Activated CD8-positive, alpha-beta memory T cell treated with anti-CD3 and anti-CD28 coated beads, Interleukin-2, amount 50 U/mL, for 48 hours (primary cell): Measurements from ENCODE around the gene CES2.
"Not testable (repeated sequence)": the region's sequence is repeated elsewhere in the genome, so short reads cannot be mapped to it uniquely, and the experiment has no call there.

Source experiments
- DNase-seq: peaks from one replicate; pipeline ENCODE4 v3.0.0-alpha.2; 2020

The CES2 gene

DNA sequence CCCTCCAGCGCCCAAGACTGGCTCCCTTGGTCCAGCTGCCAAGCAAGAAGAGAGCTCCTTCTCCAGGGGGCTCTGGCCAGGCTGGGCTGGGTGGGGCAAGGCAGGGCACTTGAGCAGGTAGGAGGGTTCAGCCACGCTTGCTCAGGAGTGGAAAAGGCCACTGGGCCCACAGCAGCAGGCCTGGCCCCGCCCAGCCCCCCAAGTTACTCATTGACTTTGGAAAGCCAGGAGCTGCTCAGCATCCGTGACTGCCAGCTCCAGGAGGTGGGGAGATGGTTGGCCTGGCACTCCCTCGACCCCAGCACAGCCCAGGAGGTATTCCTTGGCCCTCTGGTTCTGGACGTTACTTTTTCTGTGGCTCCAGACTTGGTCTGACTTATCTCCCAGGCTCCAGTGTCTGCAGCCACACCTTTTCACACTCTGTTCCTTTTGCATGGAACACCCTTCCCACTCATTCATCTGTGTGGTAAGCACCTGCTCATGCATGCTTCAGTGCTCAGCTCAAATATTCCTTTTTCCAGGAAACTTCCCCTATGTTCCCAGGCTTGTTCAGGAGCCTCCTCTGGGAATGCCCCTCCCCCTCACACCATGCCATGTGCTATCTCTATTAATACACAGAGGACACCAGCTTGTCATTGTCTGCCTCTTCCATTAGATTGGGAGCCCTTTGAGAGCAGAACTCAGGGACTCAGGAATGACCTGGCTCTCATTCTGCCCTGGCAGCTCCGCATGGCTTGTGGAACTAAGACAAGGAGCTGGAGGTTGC lies 16.3 kb upstream of the CES2 start, which contains the start of gene CDH16:
CDH16 (minus strand) TSS at position 83 of the 766 bp plus-strand sequence. CDS start 820 bp downstream, outside the sequence.
- no peak for DNase-seq

DNA sequence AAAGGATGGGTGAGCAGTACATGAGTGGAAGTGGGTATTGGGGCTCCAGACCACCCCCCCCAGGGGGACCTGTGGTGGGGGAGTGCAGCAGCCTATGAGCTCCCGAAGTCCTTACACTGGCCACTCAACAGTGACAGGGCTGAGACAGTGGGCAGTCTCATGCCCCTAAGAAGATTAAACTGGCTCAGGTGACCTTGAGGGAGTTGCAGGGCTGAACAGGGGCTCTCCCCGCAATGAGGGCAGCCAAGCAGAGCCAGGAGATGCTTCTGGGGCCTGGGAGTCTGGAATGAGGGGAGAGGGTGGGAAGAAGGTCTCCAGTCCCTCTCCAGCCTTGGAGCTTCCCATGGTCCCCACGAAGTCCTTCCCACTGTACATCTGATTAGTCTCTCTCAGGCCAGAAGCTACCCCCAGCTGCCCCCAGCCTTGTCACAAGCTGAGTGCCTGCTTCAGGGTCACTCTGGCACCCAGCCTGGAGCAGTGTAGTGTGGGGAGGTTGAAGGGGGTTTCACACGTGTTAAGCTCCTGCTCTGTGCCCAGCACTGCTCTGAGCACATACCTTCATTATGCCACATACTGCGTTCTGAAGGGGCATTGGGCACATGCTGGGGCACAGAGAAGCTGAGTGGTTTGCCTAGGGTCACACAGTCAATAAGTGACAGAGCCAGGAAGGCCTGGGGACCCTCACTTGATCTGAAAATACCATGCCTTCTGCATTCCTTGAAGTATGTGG lies 15.6 kb upstream of the CES2 start:
- DNase-seq, result no peak

DNA sequence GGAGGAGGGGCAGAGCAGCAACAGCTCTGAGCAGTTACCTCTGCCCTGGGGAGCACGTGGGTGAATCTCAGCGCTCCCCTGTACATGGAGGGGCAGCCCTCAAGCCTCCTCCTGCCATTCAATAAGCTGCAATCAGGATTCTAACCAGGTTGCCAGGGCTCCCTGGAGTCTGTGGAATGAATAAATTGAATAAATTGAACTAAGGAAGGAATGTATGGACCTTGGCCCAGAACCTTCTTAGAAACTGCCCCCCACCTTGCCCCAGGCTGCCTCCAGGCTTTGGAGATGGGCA lies 15.1 kb upstream of the CES2 start:
- no peak for DNase-seq

DNA sequence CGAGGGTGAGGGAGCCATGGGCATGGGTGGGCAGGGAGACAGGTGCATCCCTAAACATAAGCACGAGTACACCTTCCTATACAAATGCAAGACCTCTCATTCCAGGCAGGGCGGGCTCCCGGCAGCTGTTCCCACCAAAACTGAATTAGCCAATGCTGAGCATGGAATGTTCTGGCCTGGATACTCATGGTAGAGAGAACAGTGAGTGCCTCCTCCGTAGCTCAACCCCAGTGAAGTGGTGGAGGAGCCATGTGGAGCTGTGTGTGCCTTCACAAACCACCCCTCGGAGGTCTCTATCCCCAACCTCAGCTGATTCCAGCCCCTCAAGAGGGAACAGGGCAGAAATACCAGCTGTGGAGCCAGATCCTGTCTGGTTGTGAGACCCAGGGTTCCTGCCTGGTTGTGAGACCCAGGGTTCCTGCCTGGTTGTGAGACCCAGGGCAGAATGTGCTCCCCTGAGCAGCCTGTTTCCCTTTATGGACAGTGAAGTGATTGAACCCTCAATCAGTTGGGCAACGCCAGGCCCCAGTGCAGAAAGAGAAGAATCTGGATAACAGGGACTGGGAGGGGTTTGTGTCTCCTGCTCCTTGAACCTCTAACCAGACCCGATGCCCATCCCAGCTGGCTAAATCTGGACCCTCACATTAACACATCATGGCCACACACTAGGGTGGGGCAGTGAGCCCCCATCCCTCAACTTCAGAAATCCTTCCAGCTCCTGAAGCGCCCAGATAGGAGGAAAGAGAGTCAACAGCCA lies 14.2 kb upstream of the CES2 start:
- DNase-seq, result no peak

DNA sequence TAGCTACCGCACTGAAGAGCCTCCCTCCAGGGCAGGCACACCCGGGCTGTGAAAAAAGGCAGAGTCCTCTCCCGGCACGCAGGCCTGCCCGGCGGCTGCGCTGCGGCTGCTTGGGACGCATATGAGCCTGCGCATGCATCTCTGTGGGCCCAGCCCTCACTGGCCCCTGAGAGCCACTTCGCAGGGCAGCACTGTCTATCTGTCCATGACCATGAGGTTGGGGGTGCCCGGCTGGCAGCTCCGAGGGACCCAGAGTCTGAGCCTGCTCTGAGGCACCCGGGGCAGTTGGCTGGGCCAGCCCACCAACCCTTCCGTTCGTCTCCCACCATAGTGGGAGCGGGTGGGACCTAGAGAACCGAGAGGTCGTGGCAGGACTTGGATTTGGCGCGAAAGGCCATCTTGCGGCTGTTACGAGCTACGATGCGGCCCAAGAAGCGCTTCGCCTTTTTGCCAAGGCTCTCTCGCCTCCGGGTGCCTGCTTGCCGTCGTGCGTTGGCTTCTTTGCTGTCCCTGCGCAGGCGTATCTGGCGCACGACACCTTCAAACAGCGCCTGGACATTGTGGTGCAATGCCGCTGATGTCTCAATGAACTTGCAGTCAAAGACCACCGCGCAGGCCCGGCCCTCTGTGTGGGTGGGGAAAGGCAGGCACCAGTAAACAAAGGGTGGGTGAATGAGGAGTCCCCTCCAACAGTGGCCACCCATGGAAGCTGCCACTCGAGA lies 13.4 kb upstream of the CES2 start:
- no peak for DNase-seq

DNA sequence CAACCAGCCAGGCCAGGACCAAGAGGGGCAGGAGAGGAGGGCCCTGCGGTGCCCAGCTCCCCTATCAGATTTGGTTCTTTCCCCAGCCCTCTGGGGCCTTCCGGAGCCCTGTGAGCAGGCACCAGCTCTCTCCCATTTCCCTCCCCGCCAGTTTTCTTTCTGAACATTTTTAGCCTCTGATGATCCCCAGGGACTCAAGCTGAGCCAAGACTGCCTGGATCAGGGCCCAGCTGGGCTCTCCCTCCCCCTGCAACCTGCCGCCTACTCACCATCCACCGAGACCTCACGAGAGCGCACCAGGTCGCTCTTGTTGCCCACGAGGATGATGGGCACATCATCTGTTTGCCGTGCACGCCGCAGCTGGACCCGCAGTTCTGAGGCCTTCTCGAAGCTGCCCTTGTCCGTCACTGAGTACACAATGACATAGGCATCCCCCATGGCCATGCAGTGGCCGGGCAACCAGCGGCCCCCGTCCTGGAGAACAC lies 12.0 kb upstream of the CES2 start:
- DNase-seq, result no peak

DNA sequence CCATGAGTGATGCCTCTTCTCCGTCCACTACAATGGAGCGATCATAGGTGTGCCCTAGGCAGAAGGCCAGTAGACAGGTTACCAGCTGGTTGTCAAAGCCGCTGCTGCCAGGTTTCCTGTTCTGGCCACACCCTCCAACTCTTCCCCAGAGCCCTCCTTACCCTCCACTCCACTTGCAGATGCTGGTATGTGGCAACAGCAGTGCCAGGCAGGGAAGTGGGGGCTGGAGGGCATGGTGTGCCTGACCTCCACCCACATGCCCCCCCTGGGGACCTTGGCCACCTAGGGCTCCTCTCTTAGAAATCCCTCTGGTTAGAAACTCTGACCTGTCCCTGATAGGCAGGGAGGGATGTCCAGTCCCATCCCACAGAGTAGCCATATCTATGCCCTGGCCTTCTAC lies 11.4 kb upstream of the CES2 start:
- DNase-seq, result no peak

DNA sequence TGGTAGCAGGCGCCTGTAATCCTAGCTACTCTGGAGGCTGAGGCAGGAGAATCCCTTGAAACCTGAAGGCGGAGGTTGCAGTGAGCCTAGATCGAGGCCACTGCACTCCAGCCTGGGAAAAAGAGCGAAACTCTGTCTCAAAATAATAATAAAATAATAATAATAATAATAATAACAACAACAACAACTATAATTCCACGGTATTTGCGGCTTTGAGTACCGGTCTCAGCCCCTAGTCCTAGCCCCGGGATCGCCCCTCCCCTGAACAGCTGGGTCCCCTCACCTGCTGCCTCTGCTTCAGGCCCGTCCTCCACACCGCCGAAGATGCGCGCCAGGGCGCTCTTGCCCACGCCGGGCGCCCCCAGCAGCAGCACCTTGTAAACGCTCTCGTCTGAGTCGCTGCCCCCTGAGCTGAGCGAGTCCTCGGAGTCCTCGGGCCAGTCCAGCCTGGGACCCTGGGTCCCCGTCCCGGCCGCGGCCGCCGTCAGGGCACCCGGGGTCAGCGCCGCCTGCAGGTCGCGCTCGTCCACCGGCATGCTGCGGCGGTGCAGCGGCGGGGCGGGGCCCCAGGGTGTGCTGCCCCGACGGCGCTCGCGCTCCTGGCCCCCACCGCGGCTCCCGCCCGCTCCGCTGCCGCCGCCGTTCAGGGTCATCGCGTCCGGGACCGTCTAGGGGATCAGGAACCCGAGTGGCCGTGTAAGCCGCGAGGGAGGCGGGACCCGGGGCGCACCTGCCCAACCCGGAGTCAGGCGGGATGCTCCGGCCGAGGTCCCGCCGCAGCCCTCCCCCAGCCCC lies 10.6 kb upstream of the CES2 start:
- DNase-seq, result peak; percentile 78

DNA sequence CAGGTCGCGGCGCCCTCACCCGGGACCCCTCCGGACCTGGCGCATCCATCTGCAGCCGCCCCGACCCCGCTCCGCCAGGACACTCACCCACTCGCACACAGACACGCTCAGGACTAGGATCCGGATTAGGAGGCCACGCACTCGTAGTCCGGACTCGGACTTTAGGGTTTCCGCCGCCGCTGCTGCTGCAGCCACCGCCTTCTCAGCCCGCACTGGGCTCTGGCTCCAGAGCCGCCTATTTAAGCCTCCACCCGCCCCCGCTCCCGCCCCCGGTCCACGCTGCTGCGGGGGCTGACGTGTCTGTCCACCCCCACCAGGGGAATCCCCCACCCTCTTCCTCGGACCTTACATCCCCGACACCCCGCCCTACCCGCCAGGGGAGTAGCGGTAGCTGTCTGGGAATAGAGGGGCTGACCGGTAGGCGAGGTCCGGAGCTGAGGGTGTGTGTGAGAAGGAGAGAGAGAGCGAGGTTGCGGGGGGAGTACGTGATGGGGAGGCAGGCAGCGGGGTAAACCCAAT lies 9.9 kb upstream of the CES2 start, which contains the start of gene RRAD:
RRAD (minus strand) TSS at position 214 of the 519 bp plus-strand sequence. CDS start 356 bp downstream, outside the sequence.
- no peak for DNase-seq

DNA sequence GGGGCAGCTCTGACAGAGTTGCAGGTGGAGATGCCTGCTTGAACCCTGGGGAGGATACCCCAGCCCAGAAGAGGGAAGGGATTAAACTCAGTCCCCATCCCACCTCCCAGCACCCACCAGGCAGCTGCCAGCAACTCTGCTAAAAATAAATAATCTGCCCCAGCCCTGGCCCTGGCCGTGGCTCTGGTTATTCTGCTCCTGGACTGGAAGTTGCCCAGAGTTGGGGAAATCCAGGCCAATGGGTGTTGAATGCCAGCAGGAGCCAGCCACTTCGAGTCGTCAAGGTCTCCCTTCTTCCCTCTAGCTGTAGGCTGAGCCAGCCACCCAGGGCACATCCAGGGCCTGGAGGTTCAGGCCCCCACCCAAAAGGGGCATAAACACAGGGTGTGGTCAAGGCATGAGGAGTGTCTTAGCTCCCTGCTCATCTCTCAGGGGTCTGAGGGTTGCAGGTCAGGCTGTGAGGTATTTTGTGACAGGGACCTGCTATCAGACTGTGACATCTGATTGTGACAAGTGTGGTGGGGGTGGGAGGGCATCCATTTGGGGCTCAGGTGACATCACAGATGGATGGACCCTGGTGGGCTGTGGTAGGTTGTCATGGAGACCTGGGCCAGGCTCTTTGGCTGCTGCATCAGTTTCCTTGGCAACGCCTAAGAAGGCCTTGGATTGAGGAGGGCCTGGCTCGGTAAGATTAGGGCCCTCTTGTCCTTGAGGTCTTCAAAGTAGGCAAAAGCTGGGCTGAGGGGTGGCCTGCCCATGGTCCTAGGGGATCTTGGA lies 9.0 kb upstream of the CES2 start:
- DNase-seq, result no peak

DNA sequence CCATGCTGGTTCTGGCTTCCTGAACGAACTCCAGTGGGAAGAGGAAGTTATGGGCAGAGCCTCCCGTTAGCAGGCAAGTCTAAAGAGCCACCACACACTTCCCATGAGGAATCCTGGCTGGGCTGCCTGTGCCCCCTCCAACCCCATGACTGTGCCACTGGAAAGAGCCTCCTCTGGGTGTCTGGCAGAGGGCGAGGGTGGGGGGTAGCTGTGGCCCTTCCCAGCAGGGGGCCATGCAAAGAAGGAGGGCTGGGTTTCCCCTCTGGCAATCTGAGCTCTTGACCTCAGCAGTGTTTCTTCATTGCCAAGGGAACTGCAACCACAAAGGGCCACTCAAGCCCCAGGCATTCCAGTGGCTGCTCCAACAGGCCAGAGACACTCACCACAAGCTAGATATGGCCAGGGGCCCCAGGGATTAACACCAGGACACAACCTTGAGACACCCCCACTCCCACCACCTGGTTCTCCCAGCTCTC lies 8.3 kb upstream of the CES2 start:
- no peak for DNase-seq

DNA sequence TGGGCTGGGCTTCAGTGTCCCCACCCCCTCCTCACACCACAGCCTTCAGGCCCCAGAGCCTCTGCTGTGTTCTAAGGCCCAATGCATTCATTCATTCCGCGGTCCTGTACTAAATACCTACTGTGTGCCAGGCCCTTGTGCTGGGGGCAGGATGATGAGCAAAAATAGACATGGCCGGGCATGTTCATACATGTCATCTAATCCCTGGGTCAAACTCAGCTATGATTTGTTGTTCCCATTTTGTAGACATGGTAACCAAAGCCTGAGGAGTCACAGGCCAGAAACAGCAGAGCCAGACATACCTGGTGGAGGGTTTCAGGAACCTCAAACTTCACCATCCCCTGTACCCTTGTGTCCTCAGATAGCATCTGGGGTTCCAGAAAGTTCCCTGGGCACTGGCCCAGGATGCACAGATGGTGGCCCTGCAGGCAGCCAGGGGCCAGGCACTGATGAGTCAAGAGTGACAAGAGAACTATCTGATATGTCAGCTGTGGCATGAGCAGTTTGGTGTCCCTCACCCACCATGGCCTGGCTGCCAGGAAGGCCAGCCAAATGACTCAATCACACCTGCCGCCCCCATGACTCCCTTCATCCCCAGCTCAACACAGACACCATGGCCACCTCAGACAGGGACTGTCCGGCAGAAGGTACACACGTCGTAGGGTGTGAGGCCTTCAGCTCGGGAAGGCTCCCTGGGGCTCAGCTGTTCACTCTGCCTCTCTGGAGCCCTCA lies 7.2 kb upstream of the CES2 start:
- DNase-seq, result no peak

DNA sequence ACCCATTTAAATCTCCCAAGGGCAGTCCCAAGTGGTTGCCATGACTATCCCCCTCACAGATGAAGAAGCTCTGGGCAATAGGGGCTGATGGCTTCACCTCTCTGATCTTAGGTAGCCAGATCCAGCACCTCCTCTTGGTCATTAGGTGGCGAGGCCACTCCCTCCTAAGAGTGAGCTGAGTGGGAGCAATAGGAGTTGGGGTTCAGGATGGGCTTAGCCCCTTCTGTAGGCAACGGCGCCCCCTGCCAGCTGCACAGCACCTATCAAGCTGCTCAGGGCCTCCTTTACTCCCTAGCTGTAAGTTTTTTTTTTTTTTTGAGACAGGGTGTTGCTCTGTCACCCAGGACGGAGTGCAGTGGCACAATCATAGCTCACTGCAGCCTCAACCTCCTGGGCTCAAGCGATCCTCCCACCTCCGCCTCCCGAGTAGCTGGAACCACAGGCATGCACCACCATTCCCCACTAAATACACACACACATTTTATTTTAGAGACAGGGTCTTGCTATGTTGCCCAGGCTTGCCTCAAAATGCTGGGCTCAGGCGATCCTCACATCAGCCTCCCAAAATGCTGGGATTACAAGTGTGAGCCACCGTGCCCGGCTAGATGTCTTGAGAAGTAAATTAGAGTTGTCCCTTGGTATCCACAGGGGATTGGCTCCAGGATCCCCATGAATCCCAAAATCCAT lies 6.5 kb upstream of the CES2 start:
- peak; percentile 72 for DNase-seq

DNA sequence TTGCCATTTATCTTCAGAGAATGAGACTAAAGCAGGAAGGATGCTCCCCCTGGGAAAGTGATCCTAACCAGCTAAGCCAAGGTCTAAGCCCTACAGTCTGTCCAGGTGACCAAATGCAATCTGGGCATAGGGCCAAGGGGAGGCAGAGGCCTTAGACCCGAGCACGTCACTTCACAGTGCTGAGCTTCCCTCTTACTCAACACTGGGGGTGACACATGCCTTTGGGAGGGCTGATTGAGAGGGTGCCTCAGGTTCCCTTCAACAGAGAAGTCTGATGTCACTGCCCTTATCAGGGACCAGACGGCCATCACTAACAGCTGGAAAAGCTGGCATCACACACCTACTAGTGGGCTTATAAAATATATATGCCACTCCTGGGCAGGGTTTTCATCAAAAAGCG lies 5.1 kb upstream of the CES2 start:
- DNase-seq, result no peak

DNA sequence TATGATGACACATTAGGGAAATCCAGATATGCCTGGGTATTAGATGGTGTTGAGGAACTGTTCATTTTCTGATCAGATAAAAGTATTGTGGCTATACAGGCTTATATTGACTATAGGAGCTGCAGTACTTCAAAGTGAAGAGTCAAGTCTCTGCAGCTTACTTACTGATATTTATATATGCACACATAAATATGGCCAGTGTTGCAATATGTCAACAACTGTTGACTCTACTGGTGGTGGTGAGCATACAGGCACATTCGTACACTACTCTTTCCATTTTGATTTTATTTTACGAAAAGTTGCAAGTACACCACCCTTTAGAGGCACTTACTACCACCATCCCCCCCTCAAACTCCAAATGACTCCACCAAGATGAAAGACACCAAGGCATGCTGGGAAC lies 3.7 kb upstream of the CES2 start:
- DNase-seq, result no peak

DNA sequence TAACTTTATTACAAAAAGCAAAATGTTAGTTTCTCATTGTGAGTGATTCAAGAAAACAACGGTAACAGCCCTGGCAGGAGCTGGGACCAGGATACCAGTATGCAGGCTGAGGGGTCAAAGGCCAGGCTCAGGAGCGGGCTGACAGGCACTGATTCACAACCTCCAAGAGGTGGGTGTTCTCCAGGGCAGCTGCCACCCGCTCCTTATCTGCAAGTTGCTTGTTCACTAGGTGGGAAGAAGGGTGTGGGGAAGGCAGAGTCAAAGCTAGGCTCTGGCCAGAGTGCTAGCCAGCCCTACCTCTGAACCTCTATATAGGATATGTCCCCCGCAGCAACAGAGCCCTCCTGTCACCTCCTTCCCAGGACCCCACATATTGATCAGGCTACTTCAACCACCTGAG lies 3.2 kb upstream of the CES2 start:
- no peak for DNase-seq

DNA sequence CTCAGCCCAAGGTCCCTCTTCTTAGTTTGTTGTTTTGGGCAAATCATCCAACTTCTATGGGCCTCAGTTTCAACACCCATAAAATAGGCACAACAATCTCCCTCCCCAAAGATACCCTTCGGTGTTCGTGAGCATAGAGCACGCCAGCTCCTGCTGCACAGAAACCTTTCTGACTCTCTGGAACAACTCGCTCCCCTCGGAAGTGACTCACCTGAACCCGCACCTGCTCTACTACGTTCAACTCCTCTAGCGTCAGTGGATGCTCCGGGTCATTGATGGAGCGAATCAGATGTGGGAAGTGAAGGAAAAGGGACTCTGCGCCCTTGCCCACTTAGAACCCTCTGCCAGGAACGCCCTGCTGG lies 1.6 kb upstream of the CES2 start:
- peak; percentile 77 for DNase-seq

DNA sequence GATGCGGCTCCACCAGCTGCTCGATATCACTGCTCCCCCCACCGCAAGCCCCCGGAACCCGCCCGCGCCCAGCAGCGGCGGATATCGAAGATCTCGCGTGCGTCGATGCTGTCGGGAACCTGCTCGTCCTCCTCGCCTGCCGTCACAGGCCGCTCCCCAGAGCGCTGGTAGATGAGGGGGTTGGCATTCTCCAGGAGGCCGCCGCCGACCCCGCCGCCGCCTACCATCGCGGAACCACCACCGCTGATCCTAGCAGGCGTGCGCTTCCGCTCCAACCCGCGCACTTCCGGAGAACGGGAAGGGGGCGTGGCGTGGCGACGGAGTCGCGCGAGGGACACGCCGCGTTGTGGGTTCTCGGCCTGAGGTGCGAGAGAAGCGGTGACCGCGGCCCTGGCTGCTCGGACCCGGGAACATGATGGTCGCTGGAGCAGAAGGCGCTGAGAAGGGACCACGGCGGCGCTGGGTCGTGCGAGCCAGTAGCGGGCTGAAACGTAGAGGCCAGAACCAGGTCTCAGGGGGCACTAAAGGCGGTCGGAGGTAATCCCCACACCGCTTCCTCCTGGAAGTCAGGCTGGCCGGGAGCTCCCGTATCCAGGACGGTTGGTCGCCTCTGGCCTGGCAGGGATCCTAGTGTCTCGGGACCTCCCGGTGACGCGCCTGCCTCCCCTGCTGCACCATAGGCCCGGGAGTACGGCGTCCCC lies 1.0 kb upstream of the CES2 start, which contains the start of gene CIAO2B:
CIAO2B (minus strand) TSS at position 265 of the 701 bp plus-strand sequence; CDS start at position 227, 38 bp downstream.
- peak; percentile 97 for DNase-seq

DNA sequence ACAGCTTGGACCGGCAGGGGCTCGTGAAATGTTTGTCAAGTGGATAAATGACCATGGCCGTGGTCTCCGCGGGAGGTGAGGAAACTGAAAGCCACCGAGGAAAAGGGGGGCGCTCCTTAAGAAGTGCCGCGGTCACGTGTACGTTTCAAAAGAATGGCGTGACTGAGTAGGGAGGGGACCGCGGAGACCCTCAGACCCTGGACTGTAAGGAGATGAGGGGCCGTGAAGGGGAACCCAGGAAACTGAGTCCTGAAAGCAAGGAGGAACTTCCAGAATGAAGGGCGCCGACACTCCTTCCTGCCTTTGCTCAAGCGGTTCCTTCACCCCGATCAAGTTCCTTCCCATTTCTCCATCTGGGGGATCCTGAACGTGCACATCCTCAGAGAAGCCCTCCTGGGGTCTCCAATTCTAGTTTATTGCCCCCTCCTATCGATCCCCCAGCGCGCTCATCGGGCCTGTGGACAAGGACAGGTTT lies 440 bp upstream of the CES2 start:
- DNase-seq, result not testable (repeated sequence)
